ENCODE results near the gene SUSD5. TPM values are rescaled to one million over a fixed set of nuclear protein-coding genes. Genes with fewer than 3 reads are reported as not detected.

The SUSD5 gene
- total and polyA plus RNA-seq, 2 of the 13 experiments (the other 11 are each of a cell fraction or from before 2014, with no cell fraction given): not detected

GRCh38 chr3:33184863-33185262, 33.7 kb downstream of the SUSD5 start (continued):
- peak; percentile 60; the same call in 1 of the 2 replicates for TF ChIP-seq ZNF317 (CRISPR knock-in tag; IDR thresholded peaks at IDR 0.05)
- no peak for TF ChIP-seq ZNF232 (CRISPR knock-in tag; IDR thresholded peaks at IDR 0.05; ENCODE audit: borderline replicate concordance)
- TF ChIP-seq SP5 (CRISPR knock-in tag; IDR thresholded peaks at IDR 0.05; ENCODE audit: borderline replicate concordance, low read depth): peak; percentile 67
- TF ChIP-seq ATF1 (CRISPR knock-in tag; IDR thresholded peaks at IDR 0.05): no peak
- TF ChIP-seq ZFP36L2 (CRISPR knock-in tag; IDR thresholded peaks at IDR 0.05): no peak
- TF ChIP-seq MAX (IDR thresholded peaks at IDR 0.05): peak; percentile 60
- peak; percentile 34; the same call in 1 of the 2 replicates for TF ChIP-seq RELA (CRISPR knock-in tag; IDR thresholded peaks at IDR 0.05)
- no peak for TF ChIP-seq TOPORS (CRISPR knock-in tag; IDR thresholded peaks at IDR 0.05)
- TF ChIP-seq ZHX2 (IDR thresholded peaks at IDR 0.05; ENCODE audit: low read depth): no peak
- TF ChIP-seq ZHX2 (CRISPR knock-in tag; IDR thresholded peaks at IDR 0.05; ENCODE audit: borderline replicate concordance): no peak
- TF ChIP-seq, protein P1, sequence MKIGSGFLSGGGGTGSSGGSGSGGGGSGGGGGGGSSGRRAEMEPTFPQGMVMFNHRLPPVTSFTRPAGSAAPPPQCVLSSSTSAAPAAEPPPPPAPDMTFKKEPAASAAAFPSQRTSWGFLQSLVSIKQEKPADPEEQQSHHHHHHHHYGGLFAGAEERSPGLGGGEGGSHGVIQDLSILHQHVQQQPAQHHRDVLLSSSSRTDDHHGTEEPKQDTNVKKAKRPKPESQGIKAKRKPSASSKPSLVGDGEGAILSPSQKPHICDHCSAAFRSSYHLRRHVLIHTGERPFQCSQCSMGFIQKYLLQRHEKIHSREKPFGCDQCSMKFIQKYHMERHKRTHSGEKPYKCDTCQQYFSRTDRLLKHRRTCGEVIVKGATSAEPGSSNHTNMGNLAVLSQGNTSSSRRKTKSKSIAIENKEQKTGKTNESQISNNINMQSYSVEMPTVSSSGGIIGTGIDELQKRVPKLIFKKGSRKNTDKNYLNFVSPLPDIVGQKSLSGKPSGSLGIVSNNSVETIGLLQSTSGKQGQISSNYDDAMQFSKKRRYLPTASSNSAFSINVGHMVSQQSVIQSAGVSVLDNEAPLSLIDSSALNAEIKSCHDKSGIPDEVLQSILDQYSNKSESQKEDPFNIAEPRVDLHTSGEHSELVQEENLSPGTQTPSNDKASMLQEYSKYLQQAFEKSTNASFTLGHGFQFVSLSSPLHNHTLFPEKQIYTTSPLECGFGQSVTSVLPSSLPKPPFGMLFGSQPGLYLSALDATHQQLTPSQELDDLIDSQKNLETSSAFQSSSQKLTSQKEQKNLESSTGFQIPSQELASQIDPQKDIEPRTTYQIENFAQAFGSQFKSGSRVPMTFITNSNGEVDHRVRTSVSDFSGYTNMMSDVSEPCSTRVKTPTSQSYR (CRISPR knock-in tag; IDR thresholded peaks at IDR 0.05; ENCODE audit: borderline replicate concordance): no peak
- TF ChIP-seq, protein P2, sequence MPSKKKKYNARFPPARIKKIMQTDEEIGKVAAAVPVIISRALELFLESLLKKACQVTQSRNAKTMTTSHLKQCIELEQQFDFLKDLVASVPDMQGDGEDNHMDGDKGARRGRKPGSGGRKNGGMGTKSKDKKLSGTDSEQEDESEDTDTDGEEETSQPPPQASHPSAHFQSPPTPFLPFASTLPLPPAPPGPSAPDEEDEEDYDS (CRISPR knock-in tag; IDR thresholded peaks at IDR 0.05): 0 out of 2 replicates have a peak, but pooled peaks have one; percentile 15
- peak; percentile 50; the same call in 1 of the 2 replicates for TF ChIP-seq RCOR2 (CRISPR knock-in tag; IDR thresholded peaks at IDR 0.05)
- no peak for TF ChIP-seq ZNF556 (CRISPR knock-in tag; IDR thresholded peaks at IDR 0.05; ENCODE audit: borderline replicate concordance)
- 0 out of 2 replicates have a peak, but pooled peaks have one; percentile 41 for TF ChIP-seq MIXL1 (CRISPR knock-in tag; IDR thresholded peaks at IDR 0.05)
- peak; percentile 56; the same call in 1 of the 2 replicates for TF ChIP-seq ERF (CRISPR knock-in tag; IDR thresholded peaks at IDR 0.05)
- TF ChIP-seq TARDBP (CRISPR knock-in tag; IDR thresholded peaks at IDR 0.05): peak; percentile 41; the same call in 1 of the 2 replicates
- peak; percentile 45; the same call in 1 of the 2 replicates for TF ChIP-seq RARA (CRISPR knock-in tag; IDR thresholded peaks at IDR 0.05)
- no peak for TF ChIP-seq TSC22D2 (CRISPR knock-in tag; IDR thresholded peaks at IDR 0.05; ENCODE audit: borderline replicate concordance)
- TF ChIP-seq HMGA1 (CRISPR knock-in tag; conservative IDR thresholded peaks at IDR 0.05): no peak
- 0 out of 2 replicates have a peak, but pooled peaks have one; percentile 26 for TF ChIP-seq ZNF629 (CRISPR knock-in tag; conservative IDR thresholded peaks at IDR 0.05)
- TF ChIP-seq NR2F6 (IDR thresholded peaks at IDR 0.05): no peak
- TF ChIP-seq NR2F6 (CRISPR knock-in tag; IDR thresholded peaks at IDR 0.05): peak; percentile 31; the same call in 1 of the 2 replicates
